Osteoblast (primary cell): ENCODE measurements around the gene DIP2B. TPM values are rescaled to one million over a fixed set of nuclear protein-coding genes. Genes with fewer than 3 reads are reported as not detected.
A peak's percentile ranks its signal among the peaks of the same experiment; 100 is the strongest.

Source experiments
- DNase-seq: peaks from one replicate; pipeline ENCODE4 v3.0.0; 2011; ENCODE audit warnings: low spot score, mixed read lengths; ENCODE audit not compliant: insufficient read length; ENCODE audit errors: missing footprints
- H2AFZ ChIP-seq: 2 replicates; pipeline ENCODE4 v1.6.0; 2011; ENCODE audit warnings: mild to moderate bottlenecking, low read length
- H3K27ac ChIP-seq: 2 replicates; pipeline ENCODE4 v1.5.1; 2011; ENCODE audit warnings: mild to moderate bottlenecking, low read depth, low read length, moderate library complexity
- H3K27me3 ChIP-seq: 2 replicates; pipeline ENCODE4 v1.6.0; 2012; ENCODE audit warnings: mild to moderate bottlenecking, control low read depth, inconsistent platforms, low read length, moderate library complexity; ENCODE audit not compliant: insufficient read depth
- H3K36me3 ChIP-seq: 2 replicates; pipeline ENCODE4 v1.5.1; 2011; ENCODE audit warnings: mild to moderate bottlenecking, low read length, control low read depth, moderate library complexity; ENCODE audit not compliant: insufficient read depth
- H3K4me1 ChIP-seq: 2 replicates; pipeline ENCODE4 v1.5.1; 2011; ENCODE audit warnings: mild to moderate bottlenecking, low read length, control low read depth, moderate library complexity; ENCODE audit not compliant: insufficient read depth
- H3K4me2 ChIP-seq: 2 replicates; pipeline ENCODE4 v1.6.0; 2011; ENCODE audit warnings: mild to moderate bottlenecking, low read length; ENCODE audit not compliant: insufficient read depth
- H3K4me3 ChIP-seq: fragments of 200-600 bp; sonication (generic); 3 replicates; pipeline ENCODE4 v1.5.1; 2012; ENCODE audit warnings: mild to moderate bottlenecking, low read length, inconsistent platforms; ENCODE audit not compliant: insufficient read depth
- H3K79me2 ChIP-seq: 2 replicates; pipeline ENCODE4 v1.6.0; 2012; ENCODE audit warnings: mild to moderate bottlenecking, low read length, control low read depth, inconsistent platforms; ENCODE audit not compliant: insufficient read depth
- H3K9me3 ChIP-seq: 2 replicates; pipeline ENCODE4 v1.5.1; 2011; ENCODE audit warnings: low read depth, low read length, control low read depth
- H4K20me1 ChIP-seq: 2 replicates; pipeline ENCODE4 v1.6.0; 2012; ENCODE audit warnings: mild to moderate bottlenecking, low read length, control low read depth; ENCODE audit not compliant: insufficient read depth
- total RNA-seq: library from RNA; depleted of rRNA; stranded (reverse); fragments of >200 nt; gene quantifications from 2 replicates; pipeline ENCODE4 v1.2.3, GENCODE V29; 2012
- TF ChIP-seq, protein P1 (sequence below): IDR thresholded peaks from 2 replicates; pipeline ENCODE4 v1.5.1; 2011; ENCODE audit warnings: mild to moderate bottlenecking, low read depth, low read length, moderate library complexity; ENCODE audit errors: extremely low read depth

DIP2B gene
- total RNA-seq, 1 donor: 28.2 TPM

DNA sequence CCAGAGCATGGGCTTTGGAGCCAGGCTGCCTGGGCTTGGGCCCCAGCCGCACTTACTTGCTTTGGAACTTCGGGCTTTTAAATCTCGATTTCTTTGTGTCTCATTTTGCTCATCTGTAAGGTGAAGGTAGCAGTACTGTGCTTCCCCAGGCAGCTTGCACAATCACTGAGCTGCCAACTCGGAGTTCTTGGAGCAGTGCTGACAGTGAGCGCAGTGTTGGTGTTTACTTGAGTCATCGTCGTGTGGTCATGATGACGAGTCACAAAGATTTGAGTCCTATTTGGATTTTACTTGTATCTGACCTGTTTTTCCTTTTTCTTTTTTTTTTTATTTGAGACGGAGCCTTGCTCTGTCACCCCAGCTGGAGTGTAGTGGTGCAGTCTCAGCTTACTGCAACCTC is 227.8 kb downstream of the DIP2B start:
- Histone ChIP-seq H3K4me1 (peaks cover 11% of the 10 kb centered on the region), H2AFZ (no peak overlapping the region), H3K4me3 (no peak overlapping the region), H3K79me2 (no peaks in the 10 kb centered on the region), H3K9me3 (no peaks in the 10 kb centered on the region), H3K27ac (peak overlapping the region; percentile 62), H3K27me3 (no peaks in the 10 kb centered on the region), H3K36me3 (peaks cover 24% of the 10 kb centered on the region), H4K20me1 (no peaks in the 10 kb centered on the region), H3K4me2 (peak overlapping the region; percentile 39)
- DNase-seq: peak; percentile 92
- TF ChIP-seq, protein P1, sequence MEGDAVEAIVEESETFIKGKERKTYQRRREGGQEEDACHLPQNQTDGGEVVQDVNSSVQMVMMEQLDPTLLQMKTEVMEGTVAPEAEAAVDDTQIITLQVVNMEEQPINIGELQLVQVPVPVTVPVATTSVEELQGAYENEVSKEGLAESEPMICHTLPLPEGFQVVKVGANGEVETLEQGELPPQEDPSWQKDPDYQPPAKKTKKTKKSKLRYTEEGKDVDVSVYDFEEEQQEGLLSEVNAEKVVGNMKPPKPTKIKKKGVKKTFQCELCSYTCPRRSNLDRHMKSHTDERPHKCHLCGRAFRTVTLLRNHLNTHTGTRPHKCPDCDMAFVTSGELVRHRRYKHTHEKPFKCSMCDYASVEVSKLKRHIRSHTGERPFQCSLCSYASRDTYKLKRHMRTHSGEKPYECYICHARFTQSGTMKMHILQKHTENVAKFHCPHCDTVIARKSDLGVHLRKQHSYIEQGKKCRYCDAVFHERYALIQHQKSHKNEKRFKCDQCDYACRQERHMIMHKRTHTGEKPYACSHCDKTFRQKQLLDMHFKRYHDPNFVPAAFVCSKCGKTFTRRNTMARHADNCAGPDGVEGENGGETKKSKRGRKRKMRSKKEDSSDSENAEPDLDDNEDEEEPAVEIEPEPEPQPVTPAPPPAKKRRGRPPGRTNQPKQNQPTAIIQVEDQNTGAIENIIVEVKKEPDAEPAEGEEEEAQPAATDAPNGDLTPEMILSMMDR: no peak

DNA sequence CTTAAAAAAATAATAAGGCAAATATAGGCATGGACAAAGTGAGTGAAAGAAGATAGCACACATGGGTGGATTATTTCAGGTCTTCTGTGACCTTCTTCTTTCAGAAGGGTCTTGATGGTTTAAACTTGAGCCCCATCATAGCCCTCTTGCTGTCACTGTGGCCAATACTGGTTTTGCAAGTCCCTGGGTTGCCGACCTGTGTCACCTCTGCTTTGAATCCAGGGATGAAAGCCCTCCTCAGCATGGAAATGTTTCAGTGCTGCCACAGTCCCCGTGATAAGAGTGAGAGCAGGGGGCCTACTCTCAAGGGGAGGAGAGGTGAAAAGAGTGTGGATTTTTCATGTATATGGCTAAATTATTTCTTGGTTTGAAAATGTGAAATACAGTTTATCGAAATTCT is 228.9 kb downstream of the DIP2B start:
- H3K9me3 ChIP-seq: no peaks in the 10 kb centered on the region
- no peak overlapping the region for H3K4me3 ChIP-seq
- DNase-seq: no peak
- H3K36me3 ChIP-seq: peaks cover 23% of the 10 kb centered on the region
- peaks cover 11% of the 10 kb centered on the region for H3K4me1 ChIP-seq
- H3K27me3 ChIP-seq: no peaks in the 10 kb centered on the region
- no peaks in the 10 kb centered on the region for H3K79me2 ChIP-seq
- no peak overlapping the region for H2AFZ ChIP-seq
- no peak overlapping the region for H3K4me2 ChIP-seq
- H3K27ac ChIP-seq: no peak overlapping the region
- H4K20me1 ChIP-seq: no peaks in the 10 kb centered on the region
- TF ChIP-seq, protein P1: no peak

DNA sequence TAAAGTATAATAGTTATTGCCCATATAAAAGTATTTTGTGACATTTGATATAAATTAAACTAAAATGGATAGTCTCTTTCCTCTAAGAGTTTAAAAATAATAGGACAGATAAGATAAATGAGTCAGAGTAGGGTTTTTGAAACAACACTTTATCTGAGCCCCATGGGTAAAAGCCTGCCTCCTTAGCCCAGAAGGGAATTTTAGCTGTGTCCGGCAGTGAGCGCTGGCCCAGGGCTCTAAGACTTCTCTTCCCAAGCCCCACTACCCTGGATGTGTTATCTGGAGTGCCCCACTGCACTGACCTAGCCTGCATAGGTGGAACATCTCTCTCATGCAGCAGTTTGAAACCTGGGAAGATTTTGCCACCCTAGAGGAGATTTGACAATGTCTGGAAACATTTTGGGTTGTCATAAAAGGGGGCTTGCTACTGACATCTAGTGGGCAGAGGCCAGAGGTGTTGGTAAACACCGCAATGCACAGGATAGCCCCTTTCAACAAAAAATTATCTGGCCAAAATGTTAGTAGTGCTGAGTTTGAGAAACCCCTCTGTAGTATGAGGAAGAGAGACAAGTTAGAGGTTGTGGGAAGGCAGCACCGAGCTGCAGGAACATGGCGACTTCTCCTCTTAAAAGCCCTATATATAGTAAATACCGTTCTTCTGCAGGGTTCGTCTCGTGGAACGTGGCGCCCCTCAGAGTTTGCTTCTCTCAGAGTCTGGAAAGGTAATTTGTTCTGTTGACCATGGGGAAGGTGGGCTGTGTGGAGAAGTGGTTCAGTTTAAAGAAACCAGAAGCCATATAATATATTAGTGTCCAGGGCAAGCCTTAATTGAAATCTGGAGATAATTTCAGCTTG is 229.9 kb downstream of the DIP2B start:
- no peaks in the 10 kb centered on the region for H4K20me1 ChIP-seq
- H3K36me3 ChIP-seq: peaks cover 28% of the 10 kb centered on the region
- no peaks in the 10 kb centered on the region for H3K9me3 ChIP-seq
- TF ChIP-seq, protein P1: peak; percentile 75
- no peak overlapping the region for H2AFZ ChIP-seq
- H3K27me3 ChIP-seq: no peaks in the 10 kb centered on the region
- peaks cover 11% of the 10 kb centered on the region for H3K4me1 ChIP-seq
- no peak overlapping the region for H3K27ac ChIP-seq
- no peak overlapping the region for H3K4me2 ChIP-seq
- no peaks in the 10 kb centered on the region for H3K79me2 ChIP-seq
- DNase-seq: peak; percentile 67
- H3K4me3 ChIP-seq: no peak overlapping the region

DNA sequence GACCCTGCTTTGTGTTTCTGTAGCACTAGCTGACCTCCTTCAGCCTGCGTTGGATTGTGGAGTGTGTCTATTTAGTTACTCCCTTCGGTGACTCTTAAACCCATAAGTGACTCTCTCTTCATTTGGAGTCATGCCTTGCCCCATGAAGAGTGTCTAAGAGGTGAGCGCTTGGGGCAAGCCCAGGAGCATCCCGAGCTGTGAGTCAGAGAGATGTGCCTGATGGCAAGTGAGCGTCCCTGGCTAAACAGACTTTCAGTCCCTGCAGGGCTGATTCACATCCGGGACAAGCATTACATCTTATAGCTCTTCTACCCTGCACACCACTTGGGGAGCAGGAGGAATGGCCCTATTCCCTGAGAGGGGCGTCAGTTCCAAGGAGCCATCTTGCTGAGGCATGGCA is 234.8 kb downstream of the DIP2B start:
- Histone ChIP-seq H3K4me2 (no peak overlapping the region), H3K27ac (no peak overlapping the region), H3K9me3 (no peaks in the 10 kb centered on the region), H3K27me3 (no peaks in the 10 kb centered on the region), H4K20me1 (no peaks in the 10 kb centered on the region), H3K36me3 (peaks cover 43% of the 10 kb centered on the region), H3K4me1 (peaks cover under 1% of the 10 kb centered on the region), H3K79me2 (no peaks in the 10 kb centered on the region), H3K4me3 (no peak overlapping the region), H2AFZ (no peak overlapping the region)
- DNase-seq: no peak
- TF ChIP-seq, protein P1: no peak
